AG09319 (cell line): ENCODE data around the gene BRIP1.

ENCODE experiments used
- DNase-seq: peaks from one replicate; pipeline ENCODE4 v3.0.0-alpha.2; 2010; ENCODE audit warnings: low read depth; ENCODE audit errors: extremely low read depth
- TF ChIP-seq, protein P1 (sequence below): IDR thresholded peaks from 2 replicates; pipeline ENCODE4 v1.5.1; 2011; ENCODE audit warnings: low read depth, mild to moderate bottlenecking, inconsistent platforms, low read length, moderate library complexity

The BRIP1 gene

GRCh38 chr17:61758430-61758829, 104.9 kb downstream of the BRIP1 start:
- TF ChIP-seq, protein P1, sequence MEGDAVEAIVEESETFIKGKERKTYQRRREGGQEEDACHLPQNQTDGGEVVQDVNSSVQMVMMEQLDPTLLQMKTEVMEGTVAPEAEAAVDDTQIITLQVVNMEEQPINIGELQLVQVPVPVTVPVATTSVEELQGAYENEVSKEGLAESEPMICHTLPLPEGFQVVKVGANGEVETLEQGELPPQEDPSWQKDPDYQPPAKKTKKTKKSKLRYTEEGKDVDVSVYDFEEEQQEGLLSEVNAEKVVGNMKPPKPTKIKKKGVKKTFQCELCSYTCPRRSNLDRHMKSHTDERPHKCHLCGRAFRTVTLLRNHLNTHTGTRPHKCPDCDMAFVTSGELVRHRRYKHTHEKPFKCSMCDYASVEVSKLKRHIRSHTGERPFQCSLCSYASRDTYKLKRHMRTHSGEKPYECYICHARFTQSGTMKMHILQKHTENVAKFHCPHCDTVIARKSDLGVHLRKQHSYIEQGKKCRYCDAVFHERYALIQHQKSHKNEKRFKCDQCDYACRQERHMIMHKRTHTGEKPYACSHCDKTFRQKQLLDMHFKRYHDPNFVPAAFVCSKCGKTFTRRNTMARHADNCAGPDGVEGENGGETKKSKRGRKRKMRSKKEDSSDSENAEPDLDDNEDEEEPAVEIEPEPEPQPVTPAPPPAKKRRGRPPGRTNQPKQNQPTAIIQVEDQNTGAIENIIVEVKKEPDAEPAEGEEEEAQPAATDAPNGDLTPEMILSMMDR, result no peak
- no peak for DNase-seq

- no peak for DNase-seq
Observed at GRCh38 chr17:61757168-61757567, 106.2 kb downstream of the BRIP1 start.

DNA sequence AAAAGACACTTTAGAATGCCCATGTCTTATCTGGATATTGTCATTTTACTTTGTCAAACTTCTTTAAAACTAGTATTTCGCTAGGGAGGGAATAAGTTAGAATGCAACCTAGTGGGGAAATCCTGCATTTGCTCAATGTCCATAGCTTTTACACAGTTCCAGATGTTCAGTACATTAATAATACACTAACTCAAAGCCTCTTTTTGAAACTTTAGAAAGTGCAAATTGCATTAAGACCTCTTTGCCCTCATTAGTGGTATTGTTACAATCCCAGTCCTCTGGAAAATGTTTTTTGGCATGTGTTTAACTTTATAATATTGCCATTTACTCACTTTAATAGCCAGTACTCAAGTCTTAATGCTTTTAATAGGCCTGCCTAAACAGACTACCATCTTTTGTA, 106.8 kb downstream of the BRIP1 start:
- TF ChIP-seq, protein P1, result no peak; the same call in none of the 2 replicates
- DNase-seq, result no peak

More at GRCh38 chr17:61757168-61757567, 106.2 kb downstream of the BRIP1 start:
- TF ChIP-seq, protein P1, result no peak

GRCh38 chr17:61755668-61756067, 107.7 kb downstream of the BRIP1 start:
- DNase-seq, result no peak
- TF ChIP-seq, protein P1, result no peak

DNA sequence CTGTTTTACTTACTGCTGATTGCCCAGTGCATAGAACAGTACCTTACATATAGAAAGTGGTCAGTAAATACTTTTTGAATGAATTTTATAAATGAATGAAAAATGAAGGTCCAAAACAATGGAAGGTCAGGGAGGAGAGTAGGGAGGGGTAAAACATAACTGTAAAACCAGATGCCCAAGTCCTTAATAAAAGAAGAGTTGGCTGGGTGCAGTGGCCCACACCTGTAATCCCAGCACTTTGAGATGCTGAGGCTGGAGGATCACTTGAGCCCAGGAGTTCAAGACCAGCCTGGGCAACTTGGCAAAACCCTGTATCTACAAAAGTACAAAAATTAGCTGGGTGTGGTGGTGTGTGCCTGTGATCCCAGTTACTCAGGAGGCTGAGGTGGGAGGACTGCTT, 108.2 kb downstream of the BRIP1 start:
- DNase-seq, result no peak
- TF ChIP-seq, protein P1, result no peak

DNA sequence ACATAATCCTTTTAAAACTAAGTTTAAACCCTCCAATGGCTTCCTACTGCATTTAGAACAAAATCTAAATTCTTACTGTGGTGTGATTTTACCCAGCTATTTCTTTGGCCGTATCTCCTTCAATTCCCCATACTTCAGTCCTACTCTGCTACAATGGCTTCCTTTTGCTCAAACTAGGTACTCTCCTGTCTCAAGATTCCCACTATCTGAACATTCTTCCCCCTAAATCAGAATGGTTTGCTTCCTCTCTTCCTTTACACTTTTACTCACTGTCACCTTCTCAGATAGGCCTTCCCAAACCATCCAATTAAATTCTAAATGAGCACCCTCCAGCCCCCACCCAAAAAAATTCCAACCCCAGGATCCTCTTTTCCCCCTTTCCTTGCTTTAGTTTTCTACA, 109.2 kb downstream of the BRIP1 start:
- TF ChIP-seq, protein P1, result no peak
- no peak for DNase-seq

DNA sequence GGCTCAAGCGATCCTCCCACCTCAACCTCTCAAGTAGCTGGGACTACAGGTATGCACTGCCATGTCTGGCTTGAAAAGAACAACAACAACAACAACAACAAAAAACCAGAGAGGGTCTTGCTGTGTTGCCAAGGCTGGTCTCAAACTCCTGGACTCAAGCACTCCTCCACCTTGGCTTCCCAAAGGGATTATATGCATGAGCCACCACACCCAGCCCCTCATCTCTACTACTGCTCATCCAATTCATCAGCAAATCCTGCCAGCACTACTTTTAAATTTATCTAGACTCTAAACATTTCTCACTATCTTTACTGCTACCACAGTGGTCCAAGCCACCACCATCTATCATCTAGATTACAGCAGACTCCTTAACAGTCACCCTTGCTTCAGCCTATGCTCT, 109.6 kb downstream of the BRIP1 start:
- TF ChIP-seq, protein P1, result no peak
- DNase-seq, result no peak

- no peak for DNase-seq
- TF ChIP-seq, protein P1, result no peak
Observed at GRCh38 chr17:61750656-61751055, 112.7 kb downstream of the BRIP1 start.
